Epidermal melanocyte (primary cell): ENCODE measurements around the gene INTS1.

Experiments
- DNase-seq: peaks from one replicate; pipeline ENCODE4 v3.0.0; 2011; ENCODE audit warnings: low spot score; ENCODE audit not compliant: insufficient read length

The INTS1 gene

DNA sequence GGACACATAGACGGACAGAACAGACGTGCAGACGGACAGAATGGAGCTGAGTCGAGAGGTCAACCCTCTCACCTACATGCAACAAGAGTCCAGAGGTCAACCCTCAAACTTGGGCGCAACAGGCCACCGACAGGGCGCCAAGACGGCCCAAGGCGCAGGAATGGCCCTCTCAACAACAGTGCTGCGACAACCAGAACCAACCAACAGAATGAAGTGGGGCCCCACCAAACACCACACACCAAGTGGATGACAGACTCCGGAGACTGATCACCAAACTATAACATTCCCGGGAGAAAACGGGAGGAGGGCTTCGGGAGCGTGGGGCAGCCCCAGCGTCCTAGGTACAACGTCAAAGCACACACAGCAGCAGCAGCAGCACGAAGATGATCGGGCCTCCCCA, 13.4 kb downstream of the INTS1 start:
- no peak for DNase-seq

DNA sequence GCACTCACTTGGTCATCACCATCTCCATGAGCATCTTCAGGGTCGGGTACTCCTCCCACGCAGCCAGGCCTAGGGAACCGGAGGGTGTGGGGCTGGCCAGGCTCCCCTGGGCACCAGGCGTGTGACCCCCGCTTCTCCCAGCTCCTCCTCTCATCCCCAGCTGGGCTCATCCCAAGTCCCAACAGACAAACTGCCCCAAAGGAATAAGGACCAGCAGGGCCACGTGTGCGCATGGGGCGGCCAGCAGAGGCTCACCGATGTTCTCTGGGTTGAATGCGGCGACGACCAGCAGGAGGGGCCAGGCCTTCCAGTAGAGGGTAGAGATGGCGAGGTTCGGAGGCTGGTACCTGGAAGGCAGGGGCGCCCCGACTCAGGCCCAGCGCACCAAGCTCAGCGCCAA, 14.9 kb downstream of the INTS1 start:
- DNase-seq: no peak

DNA sequence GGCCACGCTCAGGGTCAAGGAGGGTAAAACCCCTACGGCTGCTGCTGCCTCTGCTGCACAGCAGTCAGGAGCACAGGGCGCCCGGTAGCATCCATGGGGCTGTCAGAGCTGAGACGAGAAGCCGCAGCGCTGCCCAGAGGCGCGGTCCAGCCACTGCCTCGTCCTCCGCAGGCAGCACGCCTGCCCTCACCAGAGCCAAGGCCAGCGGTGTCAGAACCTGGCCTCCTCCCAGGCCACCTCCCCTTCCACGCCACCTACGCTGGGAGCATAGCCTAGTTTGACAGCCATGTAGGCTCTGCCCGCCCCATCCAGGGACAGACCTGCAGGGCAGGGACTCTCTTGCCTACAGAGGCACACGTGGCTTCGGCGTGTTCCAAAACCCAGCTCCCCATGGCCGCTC, 16.2 kb downstream of the INTS1 start:
- no peak for DNase-seq

DNA sequence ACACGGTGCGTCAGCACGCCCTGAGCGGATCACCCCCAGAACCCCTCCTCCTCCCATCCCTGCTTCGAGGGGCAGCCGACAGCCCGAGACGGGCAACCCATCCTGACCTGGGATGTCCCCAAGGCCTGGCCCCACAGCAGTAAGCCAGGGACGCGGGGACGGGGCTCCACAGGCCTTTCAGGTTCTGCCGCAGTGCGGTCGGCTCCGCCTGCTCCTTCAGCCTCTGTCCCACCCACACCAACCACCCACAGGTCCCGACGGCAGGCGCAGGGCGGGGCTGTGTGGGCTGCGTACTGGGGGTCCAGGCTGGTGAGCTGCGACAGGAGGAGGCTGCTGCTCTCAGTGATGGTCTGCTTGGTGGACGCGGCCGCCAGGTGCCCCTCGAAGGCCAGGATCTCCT, 16.7 kb downstream of the INTS1 start:
- DNase-seq: no peak

DNA sequence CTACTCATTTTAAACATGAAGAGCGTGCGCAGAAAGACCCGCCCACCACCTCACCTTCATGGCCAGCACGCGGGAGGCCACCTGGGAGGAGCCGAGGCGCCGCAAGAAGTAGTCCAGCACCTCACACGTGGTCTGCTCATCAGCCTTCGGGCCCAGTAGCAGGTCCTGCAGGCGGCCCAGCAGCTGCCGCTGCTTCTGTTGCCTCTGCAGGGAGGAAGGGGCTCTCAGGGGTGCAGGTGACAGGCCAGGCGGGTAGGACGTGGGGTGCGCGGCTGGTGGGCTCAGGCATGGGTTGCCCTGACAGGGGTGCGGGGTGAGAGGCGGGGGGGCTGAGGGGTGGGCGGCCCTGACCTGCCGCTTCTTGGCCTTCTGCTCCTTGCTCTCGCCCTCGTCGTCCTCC, 17.6 kb downstream of the INTS1 start:
- no peak for DNase-seq

DNA sequence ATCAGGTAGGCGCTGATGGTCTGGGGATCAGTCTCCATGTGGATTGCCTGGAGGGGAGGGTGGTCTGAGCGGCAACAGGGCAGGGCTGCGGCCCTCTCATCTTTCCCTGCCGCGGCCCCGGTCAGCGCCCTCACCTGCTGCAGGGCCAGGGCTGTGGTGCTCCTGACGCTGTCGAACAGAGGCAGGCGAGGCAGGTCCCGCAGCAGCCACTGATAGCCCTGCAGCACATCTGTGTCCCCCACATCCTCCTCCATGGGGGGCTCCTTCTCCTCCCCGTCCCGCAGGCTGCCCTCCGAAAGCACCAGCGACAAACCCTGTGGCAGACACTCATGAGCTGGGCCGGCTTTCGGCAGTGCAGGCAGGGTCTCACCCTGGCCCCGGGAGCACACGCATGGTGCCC, 19.0 kb downstream of the INTS1 start:
- DNase-seq: no peak

DNA sequence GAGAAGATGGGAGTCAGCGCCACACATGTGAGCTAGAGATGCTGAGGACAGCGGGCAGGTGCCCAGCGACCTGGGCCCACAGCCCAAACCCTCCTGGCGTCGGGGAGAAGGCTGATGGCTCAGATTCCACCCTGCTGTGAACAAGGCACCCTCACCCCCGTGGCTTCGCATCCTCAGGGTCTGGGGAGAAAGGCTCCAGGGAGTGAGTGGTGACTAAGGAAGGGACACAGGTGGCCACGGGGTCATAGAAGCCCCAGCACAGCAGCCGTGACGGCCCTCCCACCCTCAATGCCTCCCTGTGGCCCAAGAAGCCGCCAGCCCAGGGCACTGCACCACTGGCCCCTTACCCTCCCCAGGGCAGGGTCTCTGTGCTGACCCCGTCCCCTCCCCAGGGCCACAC, 19.6 kb downstream of the INTS1 start:
- no peak for DNase-seq

DNA sequence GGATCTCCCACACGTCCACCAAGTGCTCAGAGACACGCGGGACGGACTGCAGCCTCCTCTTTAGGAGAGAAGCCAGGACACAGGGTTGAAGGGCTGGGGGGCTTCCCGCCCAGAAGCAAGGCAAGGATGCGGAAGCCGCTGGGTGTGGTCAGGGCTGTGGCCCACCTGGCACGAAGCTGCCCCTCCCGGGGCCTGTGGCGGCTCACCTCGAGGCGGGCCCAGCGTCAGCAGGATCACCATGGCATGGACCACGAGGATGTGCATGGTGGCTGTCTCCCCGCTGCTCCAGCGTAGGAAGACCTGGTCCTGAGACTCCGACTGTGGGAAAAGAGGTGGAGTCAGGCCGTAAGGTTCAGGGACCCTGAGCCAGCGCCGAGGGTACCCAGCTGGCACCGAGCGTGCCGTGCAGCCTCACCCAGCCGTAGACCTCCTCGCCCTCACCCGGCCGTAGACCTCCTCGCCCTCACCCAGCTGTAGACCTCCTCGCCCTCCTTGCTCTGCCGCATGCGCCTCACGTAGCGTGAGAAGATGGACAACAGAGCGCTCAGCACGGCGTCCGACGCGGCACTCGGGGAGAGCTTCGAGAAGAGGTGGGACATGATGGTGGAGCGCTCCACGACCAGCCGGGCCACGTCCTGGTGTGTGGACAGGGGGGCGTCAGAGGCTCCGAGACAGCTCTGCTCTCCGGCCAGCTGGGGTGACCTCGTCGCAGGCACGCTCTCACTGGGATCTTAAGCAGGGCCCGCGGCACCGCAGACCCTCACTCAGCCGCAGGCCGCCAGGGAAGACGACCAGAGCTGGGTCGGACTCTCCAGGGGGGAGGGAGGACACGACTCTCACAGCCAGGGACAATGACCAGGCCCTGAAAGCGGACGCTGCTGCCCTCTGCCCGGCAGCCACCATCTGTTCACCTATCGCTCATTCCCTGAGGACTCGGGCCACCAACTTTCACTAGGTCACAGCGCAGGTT, 20.4 kb downstream of the INTS1 start:
- no peak for DNase-seq

DNA sequence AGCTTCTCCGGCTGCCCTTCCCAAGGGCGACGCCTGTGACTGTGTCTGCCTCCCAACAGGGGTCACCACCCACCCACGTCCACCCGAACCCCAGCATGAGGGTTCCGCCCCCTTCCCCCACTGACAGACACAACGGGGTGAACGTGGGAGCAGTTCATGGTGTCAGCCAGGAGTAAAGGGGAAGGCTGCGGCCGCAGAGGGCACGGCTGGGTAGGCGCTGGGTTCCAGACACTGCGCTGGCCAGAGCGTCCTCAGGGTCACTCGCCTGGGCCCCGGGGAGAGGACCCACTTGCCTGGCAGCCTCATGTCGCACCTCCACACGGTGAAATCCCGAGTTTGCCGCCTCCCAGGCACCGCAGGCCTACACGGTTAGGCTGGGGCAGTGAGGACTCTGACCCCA, 21.1 kb downstream of the INTS1 start:
- DNase-seq: no peak

DNA sequence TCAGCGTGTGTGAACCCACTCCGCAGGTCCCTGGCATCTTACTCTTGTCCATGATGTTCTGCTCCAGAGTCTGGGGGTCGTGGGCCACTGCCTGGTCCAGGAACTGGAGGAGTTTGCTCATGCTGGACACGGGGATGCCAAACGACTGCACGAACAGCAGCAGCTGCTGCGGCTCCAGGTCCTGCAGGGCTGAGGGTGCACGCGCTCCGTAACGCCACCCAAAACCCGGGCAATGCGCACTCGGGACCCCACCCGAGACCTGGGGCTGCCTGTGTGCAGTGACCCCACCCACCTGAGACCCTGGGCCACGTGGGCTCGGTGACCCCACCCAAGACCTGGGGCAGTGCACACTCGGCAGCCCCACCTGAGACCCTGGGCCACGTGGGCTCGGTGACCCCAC, 22.9 kb downstream of the INTS1 start:
- DNase-seq: no peak

DNA sequence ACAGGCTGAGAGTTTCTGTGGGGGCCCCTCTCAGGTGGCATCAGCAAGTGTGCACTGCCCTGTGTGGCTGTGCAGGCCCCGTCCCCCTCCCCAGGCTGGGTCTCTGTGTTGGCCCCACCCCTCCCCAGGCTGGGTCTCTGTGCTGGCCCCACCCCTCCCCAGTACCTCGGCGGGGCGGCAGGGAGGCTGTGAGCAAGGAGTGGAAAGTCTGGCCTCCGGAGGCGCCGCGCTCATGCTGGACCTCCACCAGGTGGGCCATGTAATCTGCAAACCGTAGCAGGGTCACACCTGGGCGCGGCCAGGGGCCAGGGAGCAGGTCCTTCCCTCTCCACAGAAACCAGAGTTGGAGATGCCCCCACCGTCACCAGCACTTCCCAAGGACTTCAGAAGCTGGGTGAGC, 23.5 kb downstream of the INTS1 start:
- DNase-seq: no peak

DNA sequence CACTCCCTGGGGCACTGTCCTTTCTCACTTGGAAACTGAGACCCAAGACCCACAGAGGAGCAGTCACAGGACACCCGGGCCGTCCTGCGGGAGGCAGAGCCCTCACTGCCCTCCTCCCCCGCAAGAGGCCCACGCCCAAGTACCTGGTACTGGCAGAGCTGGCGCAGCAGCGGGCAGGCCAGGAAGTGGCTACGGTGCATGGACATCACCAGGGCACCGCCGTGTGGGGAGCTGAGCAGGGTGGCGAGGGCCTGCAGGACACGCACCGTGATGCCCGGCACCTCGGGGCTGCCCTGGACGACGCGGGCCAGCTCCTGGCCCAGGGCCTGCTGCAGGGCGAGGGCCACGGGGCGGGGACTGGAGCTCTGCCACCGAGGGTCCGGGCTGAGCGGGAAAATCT, 24.9 kb downstream of the INTS1 start:
- DNase-seq: no peak

DNA sequence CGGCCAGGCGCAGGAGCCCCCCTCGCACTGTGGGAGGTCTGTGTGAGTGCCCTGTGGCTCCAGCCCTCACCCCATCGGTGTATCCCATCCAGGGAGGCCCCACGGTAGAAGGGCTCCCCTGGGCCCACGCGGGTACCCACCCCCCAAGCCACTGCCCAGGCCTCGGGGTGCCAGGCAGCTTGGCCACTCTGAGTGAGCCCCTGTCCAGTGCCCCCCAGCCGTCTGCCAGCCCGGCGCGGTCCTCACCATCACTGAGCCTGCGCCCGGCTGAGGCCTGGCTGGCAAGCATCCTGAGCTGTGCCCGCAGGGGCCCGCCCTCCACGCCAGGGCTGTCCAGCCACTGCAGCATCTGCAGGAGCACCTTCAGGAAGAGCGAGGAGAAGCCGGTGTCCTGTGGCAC, 25.7 kb downstream of the INTS1 start:
- DNase-seq: no peak

DNA sequence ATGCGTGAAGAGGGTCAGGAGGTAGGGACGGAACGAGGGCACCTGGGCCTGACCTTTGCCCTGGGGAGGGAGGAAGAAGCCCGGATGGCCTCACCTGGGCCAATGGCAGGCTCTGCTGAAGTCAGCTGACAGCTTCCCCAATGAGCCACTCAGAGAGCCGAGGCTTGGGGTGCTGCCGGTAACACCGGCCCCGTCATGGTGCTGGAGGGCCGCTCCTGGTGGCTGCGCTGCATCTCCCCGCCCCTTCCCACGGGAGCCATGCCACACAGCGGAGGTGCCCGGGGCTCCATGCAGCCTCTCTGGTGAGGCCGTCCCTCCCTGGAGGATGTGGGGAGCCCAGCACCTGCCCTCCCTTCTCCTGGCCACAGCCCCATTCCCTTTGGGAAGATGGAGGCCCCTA, 27.3 kb downstream of the INTS1 start:
- no peak for DNase-seq

DNA sequence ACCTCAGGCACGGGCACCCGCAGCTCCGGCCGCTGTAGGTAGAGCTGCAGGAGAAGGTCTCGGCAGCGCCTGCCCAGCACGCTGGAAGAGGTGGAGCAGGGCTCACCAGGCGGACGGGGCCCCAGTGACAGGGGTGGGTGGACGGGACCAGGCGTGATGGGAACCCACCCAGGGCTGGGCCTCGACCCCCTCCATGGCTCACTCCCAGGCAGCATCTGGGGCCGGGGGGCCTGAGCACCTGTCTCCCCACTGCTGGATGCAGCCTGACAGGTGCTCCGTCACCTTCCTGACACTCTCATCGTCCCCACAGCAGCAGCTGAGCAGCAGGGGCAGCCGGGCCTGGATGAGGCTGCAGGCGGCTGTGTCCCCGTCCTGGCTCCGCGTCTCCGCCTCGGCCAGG, 28.2 kb downstream of the INTS1 start:
- no peak for DNase-seq

DNA sequence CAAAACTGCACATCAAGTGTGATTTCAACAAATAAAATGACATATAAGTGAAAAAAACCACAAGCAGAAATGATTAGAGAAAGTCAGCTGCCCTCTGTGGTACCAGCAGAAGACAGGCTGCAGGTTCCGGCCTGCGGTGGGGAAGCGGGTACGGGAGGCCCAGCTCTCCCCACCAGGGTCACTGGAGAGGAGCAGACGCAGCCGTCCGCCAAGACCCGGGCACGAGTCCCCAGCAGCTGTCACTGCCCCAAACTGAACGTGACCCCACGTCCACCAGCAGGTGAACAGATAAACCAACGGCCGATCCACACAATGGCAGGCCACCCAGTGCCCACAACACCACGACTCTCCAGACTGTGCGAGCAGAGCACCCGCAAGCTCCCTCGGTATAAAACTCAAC, 28.8 kb downstream of the INTS1 start:
- DNase-seq: no peak

DNA sequence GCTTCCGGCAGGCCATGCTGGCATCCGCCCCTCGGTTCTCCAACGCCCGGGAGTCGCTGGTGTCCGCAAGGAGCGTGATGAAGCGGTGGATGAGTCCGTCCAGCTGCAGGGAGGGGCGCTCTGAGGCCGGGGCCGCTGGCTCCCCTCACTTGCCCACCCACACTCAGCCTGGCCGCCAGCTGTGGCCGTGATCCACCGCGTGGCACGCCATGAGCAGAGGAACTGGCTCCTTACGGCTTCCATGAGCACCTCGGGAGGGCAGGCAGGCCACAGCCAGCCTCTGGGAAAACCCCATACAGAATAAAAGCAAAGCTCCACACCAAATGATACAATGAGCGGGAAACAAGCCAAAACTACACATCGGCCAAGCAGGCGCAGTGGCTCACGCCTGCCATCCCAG, 29.5 kb downstream of the INTS1 start:
- DNase-seq: no peak

DNA sequence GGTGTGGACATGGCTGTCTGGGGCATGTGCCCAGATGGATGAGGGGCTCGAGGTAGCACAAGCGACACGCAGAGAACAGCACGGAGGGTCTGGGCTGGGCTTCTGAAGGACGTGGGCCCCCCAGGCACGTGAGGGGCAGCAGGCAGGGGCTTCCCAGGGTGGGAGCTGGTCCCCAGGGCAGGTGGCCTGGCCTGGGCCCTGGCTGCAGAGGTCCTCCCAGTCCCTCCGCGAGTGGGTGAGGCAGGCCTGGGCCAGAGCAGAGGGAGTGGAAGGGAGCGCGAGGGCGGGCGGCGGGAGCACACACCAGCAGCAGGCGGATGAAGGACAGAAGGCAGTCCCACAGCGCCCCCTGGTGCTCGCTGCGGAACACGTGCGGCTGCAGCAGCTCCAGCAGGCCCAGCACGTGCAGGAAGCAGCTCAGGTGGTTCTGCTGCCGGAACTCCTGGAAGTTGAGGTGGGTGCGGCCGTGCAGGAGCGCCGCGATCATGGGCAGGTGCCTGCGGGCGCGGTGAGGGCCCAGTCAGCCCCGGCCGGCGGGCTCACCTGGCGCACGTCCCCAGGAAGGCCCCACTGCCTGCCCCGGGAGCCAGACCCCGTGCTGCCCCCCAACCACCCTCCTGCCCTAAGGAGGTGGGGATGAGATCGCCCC, 30.2 kb downstream of the INTS1 start:
- DNase-seq: peak; percentile 99

DNA sequence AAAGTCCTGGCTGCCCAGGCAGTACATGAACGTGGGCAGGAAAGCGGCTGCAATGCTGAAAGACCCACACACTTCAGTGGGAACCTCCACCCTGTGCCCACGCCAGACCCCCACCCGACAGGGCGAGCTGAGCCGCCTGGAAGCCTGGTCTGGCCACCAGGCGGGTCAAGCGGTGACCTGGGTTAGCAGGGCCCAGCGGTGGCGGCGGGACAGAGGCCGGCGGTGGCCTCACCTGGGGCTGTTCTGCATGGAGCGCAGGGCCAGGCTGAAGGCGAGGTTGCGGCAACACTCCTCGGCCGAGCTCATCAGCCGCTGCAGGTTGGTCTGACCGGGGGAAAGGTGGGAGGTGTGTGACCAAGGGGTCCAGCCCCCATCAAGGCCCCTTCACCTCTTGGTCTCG, 33.3 kb downstream of the INTS1 start:
- DNase-seq: no peak

DNA sequence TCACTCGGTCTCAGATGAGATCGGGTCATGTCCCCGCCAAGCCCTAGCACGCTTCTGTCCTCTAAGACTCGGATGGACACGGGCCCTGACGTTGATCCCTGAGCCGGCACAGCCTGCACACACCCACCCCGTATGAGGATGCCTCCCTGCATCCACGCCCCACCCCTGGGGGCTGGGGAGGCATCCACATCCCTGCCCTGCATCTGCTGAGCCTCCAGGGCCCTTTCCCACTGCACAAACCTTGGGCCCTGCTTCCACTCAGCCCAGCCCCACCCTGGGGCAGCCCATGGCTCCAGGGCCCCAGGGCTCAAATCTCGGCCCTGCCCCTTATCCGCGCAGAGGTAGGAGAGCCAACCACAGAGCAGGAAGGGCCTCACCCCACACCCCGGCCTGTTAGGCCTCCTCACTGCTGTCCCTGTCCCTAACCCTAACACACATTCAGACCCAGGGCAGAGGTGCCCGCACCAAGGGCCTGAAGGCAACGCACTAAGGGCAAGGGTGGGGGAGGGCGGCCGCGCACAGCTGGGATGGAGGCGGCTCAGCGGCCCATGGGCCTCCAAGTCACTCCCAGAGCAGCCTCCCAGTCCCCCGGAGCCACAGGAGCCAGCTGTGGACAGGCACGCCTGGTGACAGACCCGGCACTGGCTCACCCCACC, 35.4 kb downstream of the INTS1 start:
- no peak for DNase-seq

DNA sequence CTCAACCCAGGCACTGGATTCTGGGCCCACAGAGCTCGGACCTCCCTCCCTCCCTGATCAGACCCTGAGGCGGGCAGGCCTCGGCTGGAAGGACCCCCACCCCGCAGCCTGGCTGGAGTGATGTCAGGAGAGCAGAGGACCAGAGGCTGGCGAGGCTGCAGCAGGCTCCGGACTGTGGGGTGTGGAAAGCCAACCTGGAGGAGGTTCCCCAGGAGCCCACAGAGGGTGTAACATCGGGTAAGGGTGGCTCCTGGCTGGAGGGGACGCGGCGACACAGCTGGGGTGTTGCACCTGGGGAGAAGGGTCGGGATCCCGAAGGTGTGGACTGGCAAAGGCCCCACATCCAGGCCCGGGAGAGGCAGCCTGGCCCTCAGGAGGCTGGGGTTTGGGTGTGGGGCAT, 36.0 kb downstream of the INTS1 start:
- DNase-seq: no peak

DNA sequence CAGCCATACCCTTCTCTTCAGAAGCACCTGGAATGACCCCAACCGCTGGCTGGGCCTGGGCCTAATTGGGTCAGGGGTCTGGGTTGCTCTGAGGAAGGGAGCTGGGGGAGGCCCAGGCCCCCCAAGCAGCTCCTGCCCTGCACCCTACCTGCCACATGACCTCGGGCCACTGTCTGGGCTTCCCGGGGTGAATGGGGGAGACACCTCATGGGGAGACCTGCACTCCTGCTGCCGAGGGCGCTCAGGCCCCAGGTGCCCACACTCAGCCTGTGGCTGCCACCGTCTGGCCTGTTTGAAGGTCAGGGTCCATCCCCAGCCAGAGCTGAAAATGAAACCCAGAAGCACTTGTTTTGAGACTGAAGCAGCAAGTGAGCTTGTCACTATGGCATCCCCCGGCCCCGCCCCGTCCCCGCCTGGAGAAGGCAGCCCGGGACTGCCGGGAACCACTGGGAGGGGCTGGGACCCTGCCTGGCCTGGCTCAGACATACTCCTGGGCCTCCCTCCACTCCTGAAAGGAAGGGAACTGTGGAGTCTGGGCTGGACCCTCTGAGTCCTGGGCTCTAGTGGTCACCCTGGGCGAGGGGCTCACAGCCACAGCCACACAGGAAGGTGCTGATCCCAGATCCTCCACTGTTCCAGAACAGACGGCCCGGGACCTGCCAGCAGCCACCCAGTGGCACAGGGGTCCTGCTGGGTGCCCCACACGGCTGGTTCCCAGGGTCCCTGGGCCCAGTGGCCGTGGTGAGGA, 37.5 kb downstream of the INTS1 start:
- DNase-seq: peak; percentile 74
